ENCODE data around the gene BCR.

BCR gene

DNA sequence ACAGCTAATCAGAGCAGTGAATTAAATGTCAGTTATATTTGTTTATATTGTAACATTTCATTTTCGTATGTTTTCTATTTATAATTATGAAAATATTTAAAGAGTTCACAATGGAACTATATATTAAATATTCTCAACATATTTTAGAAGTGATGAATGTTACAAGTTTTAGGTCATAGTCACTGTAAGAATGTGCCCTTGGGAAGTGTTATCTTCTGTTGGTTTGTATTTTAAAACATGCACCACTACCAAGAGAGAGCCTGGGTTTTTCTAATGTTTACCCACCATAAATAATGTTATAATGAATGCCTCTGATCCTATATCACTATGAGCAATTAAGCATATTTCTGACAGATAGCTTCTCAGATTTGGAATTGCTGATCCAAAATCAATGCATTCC is 171.0 kb downstream of the BCR start:
- no peak overlapping the region for H3K4me3 ChIP-seq (ENCODE audit: low read depth, low read length)
- no peak for TF ChIP-seq CTCF (IDR thresholded peaks at IDR 0.05; ENCODE audit: insufficient read depth, low read depth, low read length, missing control alignments)
- no peak for DNase-seq (ENCODE audit: low read depth)

DNA sequence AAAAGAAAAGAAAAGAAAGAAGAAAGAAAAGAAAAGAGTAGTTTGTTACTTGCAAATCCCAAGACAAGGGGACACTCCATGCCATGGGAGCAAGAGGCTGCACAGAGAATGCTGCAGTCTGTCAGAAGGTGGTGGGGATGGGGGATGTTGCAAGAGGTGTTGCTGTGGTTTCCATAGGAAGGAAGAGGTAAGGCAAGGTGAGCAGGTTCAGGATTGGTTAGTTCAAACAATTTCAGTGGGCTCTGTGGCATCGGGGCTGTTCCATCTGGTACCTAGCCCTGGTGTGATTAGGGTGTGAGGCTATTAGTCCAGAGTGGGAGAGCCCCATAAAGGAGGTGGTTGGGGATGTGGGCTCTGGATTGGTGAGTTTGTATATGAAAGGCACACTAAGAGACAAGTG is 172.7 kb downstream of the BCR start:
- TF ChIP-seq CTCF (IDR thresholded peaks at IDR 0.05; ENCODE audit: insufficient read depth, low read depth, low read length, missing control alignments) = no peak
- DNase-seq (ENCODE audit: low read depth) = no peak
- H3K4me3 ChIP-seq (ENCODE audit: low read depth, low read length) = no peak overlapping the region

DNA sequence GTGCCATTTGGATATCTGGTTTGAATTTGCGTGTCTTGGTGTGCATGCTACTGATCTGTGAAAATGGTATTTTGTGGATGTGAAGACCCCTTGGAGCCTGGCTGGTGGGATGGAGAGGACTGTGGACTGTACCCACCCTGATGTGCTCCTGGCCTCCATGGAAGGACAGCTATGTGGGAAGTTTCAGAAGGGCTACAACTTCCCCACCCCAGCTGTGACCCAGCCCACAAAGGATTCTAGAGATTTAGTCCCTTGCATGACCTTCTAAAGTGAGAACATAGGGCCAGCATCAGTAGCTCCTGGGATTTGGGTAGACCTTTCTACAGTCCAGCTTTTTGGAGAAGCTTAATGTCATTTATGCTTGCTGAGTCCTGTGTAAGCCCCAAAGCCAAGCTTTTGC is 173.4 kb downstream of the BCR start:
- no peak for DNase-seq (ENCODE audit: low read depth)
- TF ChIP-seq CTCF (IDR thresholded peaks at IDR 0.05; ENCODE audit: insufficient read depth, low read depth, low read length, missing control alignments) = no peak

DNA sequence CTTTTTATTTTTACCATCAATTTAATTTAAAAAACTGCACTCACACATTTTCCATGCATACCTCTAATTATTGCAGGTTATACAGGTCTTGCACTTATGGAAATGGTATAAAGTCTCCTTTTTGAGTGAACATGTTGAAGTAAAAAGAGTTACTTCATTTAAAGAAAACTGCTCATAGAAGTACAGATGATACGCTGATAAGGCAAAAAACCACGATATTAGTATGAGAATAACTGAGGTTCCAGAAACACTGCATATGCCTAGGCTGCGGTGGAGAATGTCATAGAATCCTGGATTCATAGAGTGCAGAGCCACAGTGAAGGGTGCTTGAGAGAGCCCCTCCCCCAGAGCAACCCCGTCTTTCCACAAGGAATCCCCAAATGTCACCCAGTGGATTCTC is 175.8 kb downstream of the BCR start:
- no peak for DNase-seq (ENCODE audit: low read depth)
- no peak for TF ChIP-seq CTCF (IDR thresholded peaks at IDR 0.05; ENCODE audit: insufficient read depth, low read depth, low read length, missing control alignments)
- no peak overlapping the region for H3K4me3 ChIP-seq (ENCODE audit: low read depth, low read length)

More for the DNA sequence above, 173.4 kb downstream of the BCR start:
- H3K4me3 ChIP-seq (ENCODE audit: low read depth, low read length) = no peak overlapping the region

GRCh38 chr22:23357053-23357452 is 176.7 kb downstream of the BCR start:
- H3K4me3 ChIP-seq (ENCODE audit: low read depth, low read length) = no peak overlapping the region
- DNase-seq (ENCODE audit: low read depth) = no peak
- TF ChIP-seq CTCF (IDR thresholded peaks at IDR 0.05; ENCODE audit: insufficient read depth, low read depth, low read length, missing control alignments) = no peak

DNA sequence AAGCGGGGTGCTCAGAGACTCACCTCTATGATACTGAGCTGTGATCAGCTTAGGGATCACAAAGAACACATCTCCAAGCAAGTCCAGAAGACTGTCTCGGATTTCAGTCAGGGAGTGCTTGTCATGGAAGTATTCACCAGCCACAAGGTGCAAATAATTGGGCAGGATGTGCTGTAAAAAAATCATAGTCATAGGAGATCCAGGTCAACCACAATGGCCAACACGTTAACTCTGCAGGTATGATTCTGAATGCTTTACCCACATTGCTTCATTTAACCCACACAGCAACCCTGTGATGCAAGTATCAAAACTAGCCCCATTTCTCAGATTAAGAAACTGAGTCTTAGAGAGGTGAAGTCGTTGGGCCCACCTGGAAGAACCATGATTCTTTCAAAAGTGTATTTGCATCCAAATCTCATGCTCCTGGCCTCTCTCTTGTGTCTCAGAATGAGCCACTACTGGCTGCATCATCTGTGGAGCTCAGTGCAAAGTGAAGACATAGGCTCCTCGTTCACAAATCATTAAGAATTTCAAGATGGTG is 179.3 kb downstream of the BCR start:
- DNase-seq (ENCODE audit: low read depth) = no peak
- H3K4me3 ChIP-seq (ENCODE audit: low read depth, low read length) = no peak overlapping the region
- no peak for TF ChIP-seq CTCF (IDR thresholded peaks at IDR 0.05; ENCODE audit: insufficient read depth, low read depth, low read length, missing control alignments)

DNA sequence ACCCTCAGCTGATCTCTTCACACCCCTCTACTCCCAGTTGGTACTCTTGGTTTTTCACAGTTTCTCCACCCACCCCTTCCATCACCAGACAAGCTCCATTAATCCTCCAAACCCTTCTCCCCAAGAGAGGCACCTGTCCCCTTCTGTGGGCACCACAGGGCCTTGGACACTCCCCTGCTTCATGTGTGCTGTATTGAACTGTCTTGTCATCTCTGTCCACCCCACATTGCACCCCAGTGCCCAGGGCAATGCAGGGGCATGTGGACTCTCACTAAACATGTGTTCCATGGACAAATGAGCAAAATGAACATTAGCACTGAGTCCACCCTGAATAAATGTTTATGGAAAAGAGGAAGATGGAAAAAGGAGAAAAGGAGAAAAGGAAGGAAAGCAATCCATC is 181.4 kb downstream of the BCR start:
- no peak overlapping the region for H3K4me3 ChIP-seq (ENCODE audit: low read depth, low read length)
- TF ChIP-seq CTCF (IDR thresholded peaks at IDR 0.05; ENCODE audit: insufficient read depth, low read depth, low read length, missing control alignments) = no peak
- no peak for DNase-seq (ENCODE audit: low read depth)

All from GM12865 (cell line).